AG04450 (cell line): ENCODE measurements around the gene GABPB1. TPM values are rescaled to one million over a fixed set of nuclear protein-coding genes. Genes with fewer than 3 reads are reported as not detected.
"Not testable (repeated sequence)": the region's sequence is repeated elsewhere in the genome, so short reads cannot be mapped to it uniquely, and the experiment has no call there.

Source experiments
- CTCF ChIA-PET: fragments of 300-600, 350-600 bp; formaldehyde crosslinking; extraction: SDS; loops from one replicate; lab custom pipeline; 2022; ENCODE audit warnings: antibody characterized with exemption, inconsistent platforms; lab: Charles Lee
- POLR2A ChIA-PET: fragments of 350-600 bp; formaldehyde crosslinking; extraction: SDS; loops from one replicate; lab custom pipeline; 2021; ENCODE audit warnings: antibody characterized with exemption, inconsistent platforms; lab: Yijun Ruan, JAX
- DNase-seq: peaks from one replicate; pipeline ENCODE4 v3.0.0-alpha.2; 2011; ENCODE audit warnings: low read depth, low spot score
- H3K27ac ChIP-seq: one replicate; pipeline ENCODE4 v1.5.1; 2012; ENCODE audit warnings: low read depth, low read length, control low read depth
- H3K27me3 ChIP-seq: one replicate; pipeline ENCODE4 v1.6.0; 2012; ENCODE audit warnings: low read length; ENCODE audit not compliant: control insufficient read depth, insufficient read depth
- H3K4me3 ChIP-seq: 2 replicates; pipeline ENCODE4 v1.5.1; 2011; ENCODE audit warnings: mild to moderate bottlenecking, low read depth, low read length, control low read depth
- H3K9me3 ChIP-seq: 2 replicates; pipeline ENCODE4 v1.5.1; 2012; ENCODE audit warnings: low read length; ENCODE audit not compliant: control insufficient read depth, insufficient read depth
- CTCF ChIP-seq: IDR thresholded peaks from 2 replicates; pipeline ENCODE4 v1.5.1; 2011; ENCODE audit warnings: low read depth, low read length, control low read depth, inconsistent platforms
- polyA plus RNA-seq: library from polyadenylated mRNA; depleted of rRNA; stranded (reverse); fragments of >200 nt; gene quantifications from 2 replicates; pipeline ENCODE4 v1.2.3, GENCODE V29; 2011

Gene GABPB1
- polyA plus RNA-seq, 1 experiment: 29.9 TPM

DNA sequence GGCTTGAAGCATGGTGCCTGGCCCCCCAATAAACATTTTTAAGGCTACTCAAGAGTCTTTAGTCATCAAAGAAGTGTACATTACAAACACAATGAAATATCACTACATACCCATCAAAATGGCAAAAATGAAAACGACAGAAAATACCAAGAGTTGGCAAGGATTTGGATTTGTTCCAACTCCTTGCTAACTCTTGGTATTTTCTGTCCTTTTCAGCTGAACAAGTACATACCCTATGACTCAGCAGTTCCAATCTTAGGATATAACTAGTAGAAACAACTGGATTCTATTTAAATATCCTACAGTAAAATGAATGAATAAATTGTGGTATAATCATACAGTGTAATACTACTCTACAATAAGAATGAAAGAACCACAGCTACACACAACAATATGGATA, 25.1 kb upstream of the GABPB1 start:
- CTCF ChIA-PET: no interaction called here
- H3K4me3 ChIP-seq: no peak overlapping the region
- H3K27me3 ChIP-seq: no peaks in the 10 kb centered on the region
- no peak for TF ChIP-seq CTCF
- POLR2A ChIA-PET: no interaction called here
- no peaks in the 10 kb centered on the region for H3K9me3 ChIP-seq
- DNase-seq: no peak
- H3K27ac ChIP-seq: no peak overlapping the region

GRCh38 chr15:50379413-50379812, 24.4 kb upstream of the GABPB1 start:
- H3K4me3 ChIP-seq, POLR2A ChIA-PET, H3K27ac ChIP-seq, DNase-seq, H3K27me3 ChIP-seq, H3K9me3 ChIP-seq, CTCF ChIA-PET: not testable (repeated sequence)

DNA sequence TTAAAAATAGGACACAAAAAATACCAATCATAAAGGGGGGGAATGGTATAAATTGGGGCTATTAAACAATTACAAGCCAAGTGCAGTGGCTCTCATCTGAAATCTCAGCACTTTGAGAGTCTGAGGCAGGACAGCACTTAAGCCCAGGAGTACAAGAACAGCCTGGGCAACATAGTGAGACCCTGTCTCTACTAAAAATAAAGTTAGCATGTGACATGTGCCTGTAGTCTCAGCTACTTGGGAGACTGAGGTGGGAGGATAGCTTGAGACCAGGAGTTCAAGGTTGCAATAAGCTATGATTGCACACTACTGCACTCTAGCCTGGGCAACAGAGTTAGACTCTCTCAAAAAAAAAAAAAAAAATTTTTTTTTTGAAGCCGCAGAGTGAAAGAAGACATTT, 23.8 kb upstream of the GABPB1 start:
- H3K27me3 ChIP-seq: no peaks in the 10 kb centered on the region
- POLR2A ChIA-PET: interaction anchor here (0.5 kb wide), 1 partner anchor 136 kb away, joined by 4 read pairs; no protein-coding TSS in a partner anchor
- no peak overlapping the region for H3K27ac ChIP-seq
- TF ChIP-seq CTCF: no peak
- no peaks in the 10 kb centered on the region for H3K9me3 ChIP-seq
- no peak overlapping the region for H3K4me3 ChIP-seq
- CTCF ChIA-PET: no interaction called here
- no peak for DNase-seq

- DNase-seq: no peak
- POLR2A ChIA-PET: interaction anchor here (0.5 kb wide), 1 partner anchor 137 kb away, joined by 4 read pairs; no protein-coding TSS in a partner anchor
These were observed 23.1 kb upstream of the GABPB1 start for GRCh38 chr15:50377867-50378751.

DNA sequence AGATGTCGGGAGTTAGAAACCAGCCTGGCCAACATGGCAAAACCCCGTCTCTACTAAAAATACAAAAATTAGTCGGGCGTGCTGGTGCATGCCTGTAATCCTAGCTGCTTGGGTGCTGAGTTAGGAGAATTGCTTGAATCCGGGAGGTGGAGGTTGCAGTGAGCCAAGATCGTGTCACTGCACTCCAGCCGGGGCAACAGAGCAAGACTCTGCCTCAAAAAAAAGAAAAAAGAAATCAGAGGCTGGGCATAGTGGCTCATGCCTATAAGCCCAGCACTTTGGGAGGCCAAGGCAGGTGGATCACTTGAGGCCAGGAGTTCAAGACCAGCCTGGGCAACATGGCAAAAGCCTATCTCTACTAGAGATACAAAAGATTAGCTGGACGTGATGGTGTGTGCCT, 14.6 kb upstream of the GABPB1 start:
- POLR2A ChIA-PET, DNase-seq, CTCF ChIA-PET, H3K4me3 ChIP-seq, H3K27me3 ChIP-seq, H3K9me3 ChIP-seq, H3K27ac ChIP-seq: not testable (repeated sequence)

More at GRCh38 chr15:50377867-50378751, 23.1 kb upstream of the GABPB1 start:
- H3K27me3 ChIP-seq: no peaks in the 10 kb centered on the region
- H3K4me3 ChIP-seq: no peak overlapping the region
- CTCF ChIA-PET: no interaction called here
- no peaks in the 10 kb centered on the region for H3K9me3 ChIP-seq
- H3K27ac ChIP-seq: no peak overlapping the region
- no peak for TF ChIP-seq CTCF

GRCh38 chr15:50365971-50366370, 11.0 kb upstream of the GABPB1 start:
- no peak for TF ChIP-seq CTCF
- ChIA-PET POLR2A (interaction anchor here (0.6 kb wide), 1 partner anchor 1728 kb away, joined by 5 read pairs; no protein-coding TSS in a partner anchor), CTCF (no interaction called here)
- Histone ChIP-seq H3K9me3 (no peaks in the 10 kb centered on the region), H3K4me3 (no peak overlapping the region), H3K27me3 (no peaks in the 10 kb centered on the region), H3K27ac (no peak overlapping the region)
- DNase-seq: no peak
